BE2C (cell line): ENCODE results near the gene CHP2.
"Not testable (repeated sequence)": the region's sequence is repeated elsewhere in the genome, so short reads cannot be mapped to it uniquely, and the experiment has no call there.

Experiments used
- DNase-seq: peaks from one replicate; pipeline ENCODE4 v3.0.0-alpha.2; 2020
- H3K27me3 ChIP-seq: fragments of 250-450 bp; sonication (Bioruptor Pico); 2 replicates; pipeline ENCODE4 v1.5.1; 2020; ENCODE audit warnings: mild to moderate bottlenecking
- H3K36me3 ChIP-seq: fragments of 250-450 bp; sonication (Bioruptor Pico); 2 replicates; pipeline ENCODE4 v1.5.1; 2020; ENCODE audit warnings: mild to moderate bottlenecking
- H3K4me1 ChIP-seq: fragments of 250-450 bp; sonication (Bioruptor Pico); 2 replicates; pipeline ENCODE4 v1.5.1; 2020
- H3K4me3 ChIP-seq: 2 replicates; pipeline ENCODE4 v1.5.1; 2011; ENCODE audit warnings: low read depth, low read length
- H3K9me3 ChIP-seq: fragments of 250-450 bp; sonication (Bioruptor Pico); 2 replicates; pipeline ENCODE4 v1.5.1; 2020
- CTCF ChIP-seq: IDR thresholded peaks from 2 replicates; pipeline ENCODE4 v1.5.1; 2012; ENCODE audit warnings: mild to moderate bottlenecking, low read depth, low read length

The CHP2 gene

GRCh38 chr16:23711785-23712184, 43.0 kb upstream of the CHP2 start:
- H3K9me3 ChIP-seq, result no peaks in the 10 kb centered on the region

GRCh38 chr16:23712976-23713375, 41.9 kb upstream of the CHP2 start, which contains the start of gene ERN2:
Gene ERN2 (minus strand): TSS chr16:23713222. CDS start chr16:23713187, 35 bp downstream.
- H3K9me3 ChIP-seq, result no peaks in the 10 kb centered on the region
- H3K36me3 ChIP-seq, result no peaks in the 10 kb centered on the region
- H3K4me3 ChIP-seq, result no peak within 1 kb of the TSS
- TF ChIP-seq CTCF, result no peak
- DNase-seq, result no peak
- no peaks in the 10 kb centered on the region for H3K4me1 ChIP-seq
- H3K27me3 ChIP-seq, result peaks cover 5% of the 10 kb centered on the region; the same call in 1 of the 2 replicates

More at GRCh38 chr16:23711785-23712184, 43.0 kb upstream of the CHP2 start:
- Histone ChIP-seq H3K36me3 (no peaks in the 10 kb centered on the region), H3K4me1 (no peaks in the 10 kb centered on the region), H3K4me3 (no peak overlapping the region), H3K27me3 (peaks cover 5% of the 10 kb centered on the region; the same call in 1 of the 2 replicates)
- no peak for TF ChIP-seq CTCF
- DNase-seq, result no peak

- Histone ChIP-seq H3K36me3 (no peaks in the 10 kb centered on the region), H3K9me3 (no peaks in the 10 kb centered on the region), H3K27me3 (peaks cover 7% of the 10 kb centered on the region), H3K4me1 (no peaks in the 10 kb centered on the region), H3K4me3 (no peak overlapping the region)
- no peak for TF ChIP-seq CTCF
- DNase-seq, result no peak
Observed at GRCh38 chr16:23716484-23716883, 38.3 kb upstream of the CHP2 start.

- not testable (repeated sequence) for H3K4me3 ChIP-seq, H3K36me3 ChIP-seq, H3K27me3 ChIP-seq, H3K9me3 ChIP-seq, DNase-seq, H3K4me1 ChIP-seq
Observed at GRCh38 chr16:23722613-23723240, 32.1 kb upstream of the CHP2 start.

GRCh38 chr16:23724096-23724784, 30.6 kb upstream of the CHP2 start:
- H3K4me3 ChIP-seq, result no peak overlapping the region
- H3K9me3 ChIP-seq, result no peaks in the 10 kb centered on the region
- H3K4me1 ChIP-seq, result no peaks in the 10 kb centered on the region
- no peak for DNase-seq
- no peak for TF ChIP-seq CTCF
- no peaks in the 10 kb centered on the region for H3K27me3 ChIP-seq
- no peaks in the 10 kb centered on the region for H3K36me3 ChIP-seq

GRCh38 chr16:23724785-23725131, 30.1 kb upstream of the CHP2 start:
- Histone ChIP-seq H3K27me3 (no peaks in the 10 kb centered on the region), H3K4me3 (no peak overlapping the region), H3K4me1 (no peaks in the 10 kb centered on the region), H3K36me3 (no peaks in the 10 kb centered on the region), H3K9me3 (no peaks in the 10 kb centered on the region)
- TF ChIP-seq CTCF, result no peak
- no peak for DNase-seq
